H1 (cell line): ENCODE data around the gene MRPL52. TPM values are rescaled to one million over a fixed set of nuclear protein-coding genes. Genes with fewer than 3 reads are reported as not detected.
"Not testable (repeated sequence)": the region's sequence is repeated elsewhere in the genome, so short reads cannot be mapped to it uniquely, and the experiment has no call there.

Source experiments
- CTCF ChIA-PET: fragments of 300-600 bp; sonication (Branson Sonifier 250); formaldehyde crosslinking; loops from one replicate; lab custom pipeline; 2021; ENCODE audit not compliant: partially characterized antibody; lab: Charles Lee
- POLR2A ChIA-PET: fragments of 300-600 bp; sonication (Branson Sonifier 250); formaldehyde crosslinking; loops from one replicate; lab custom pipeline; 2021; ENCODE audit warnings: inconsistent platforms; ENCODE audit not compliant: partially characterized antibody; lab: Charles Lee
- DNase-seq, 2 experiments: peaks; one replicate each; pipeline versions ENCODE4 v3.0.0 to v3.0.0-alpha.2; 2010 to 2022; ENCODE audit warnings: low spot score in 2 of 2, low read depth in 1 of 2, mixed read lengths in 1 of 2
- FAIRE-seq: peaks from 2 replicates; lab custom pipeline; 2011; peaks lifted over from hg19 to GRCh38; lab: Jason Lieb, UNC
- H2AFZ ChIP-seq: 2 replicates; pipeline ENCODE4 v1.8.1; 2012; ENCODE audit warnings: low read length, inconsistent platforms
- H2AK5ac ChIP-seq: 2 replicates; pipeline ENCODE4 v1.6.1; 2013; ENCODE audit warnings: low read depth, low read length
- H2BK120ac ChIP-seq: replicated peaks from 2 replicates; pipeline ENCODE3; 2013; ENCODE audit warnings: low read depth, low read length, inconsistent platforms
- H2BK12ac ChIP-seq: 2 replicates; pipeline ENCODE4 v1.6.1; 2013; ENCODE audit warnings: low read depth, low read length
- H2BK15ac ChIP-seq: 2 replicates; pipeline ENCODE4 v1.6.1; 2013; ENCODE audit warnings: low read length
- H2BK20ac ChIP-seq: 2 replicates; pipeline ENCODE4 v1.6.1; 2013; ENCODE audit warnings: low read length
- H2BK5ac ChIP-seq: 2 replicates; pipeline ENCODE4 v1.6.1; 2013; ENCODE audit warnings: low read depth, low read length
- H3K14ac ChIP-seq: 2 replicates; pipeline ENCODE4 v1.6.1; 2013; ENCODE audit warnings: inconsistent platforms; ENCODE audit not compliant: insufficient read length
- H3K18ac ChIP-seq: 2 replicates; pipeline ENCODE4 v1.6.1; 2013; ENCODE audit warnings: low read length; ENCODE audit errors: extremely low read depth
- H3K23ac ChIP-seq: 2 replicates; pipeline ENCODE4 v1.6.1; 2013; ENCODE audit warnings: inconsistent platforms; ENCODE audit not compliant: insufficient read length
- H3K23me2 ChIP-seq: 2 replicates; pipeline ENCODE4 v1.6.1; 2013; ENCODE audit warnings: low read depth, low read length
- H3K27ac ChIP-seq: 2 replicates; pipeline ENCODE4 v1.6.1; 2011; ENCODE audit warnings: low read depth, low read length, inconsistent platforms
- H3K27me3 ChIP-seq, 4 experiments: replicated peaks in 1 of 4; 1 replicate in 1 of 4; 2 replicates in 3 of 4; pipeline versions ENCODE4 v1.6.1 to v1.8.1; 2011 to 2013; ENCODE audit warnings: low read length in 3 of 4, mild to moderate bottlenecking in 3 of 4, inconsistent platforms in 2 of 4, mixed read lengths in 2 of 4, moderate library complexity in 1 of 4; ENCODE audit not compliant: control insufficient read depth in 3 of 4, insufficient read depth in 3 of 4; ENCODE audit errors: extremely low read depth in 1 of 4
- H3K36me3 ChIP-seq, 4 experiments: 2 replicates each; pipeline versions ENCODE4 v1.6.1 to v1.8.1; 2011 to 2013; ENCODE audit warnings: mild to moderate bottlenecking in 4 of 4, low read length in 3 of 4, moderate library complexity in 2 of 4, control low read depth in 1 of 4, inconsistent platforms in 1 of 4; ENCODE audit not compliant: insufficient read depth in 4 of 4, control insufficient read depth in 2 of 4
- H3K4ac ChIP-seq: replicated peaks from 2 replicates; pipeline ENCODE3; 2013; ENCODE audit warnings: low read length, low read depth, mixed read lengths, inconsistent platforms; ENCODE audit not compliant: insufficient read length
- H3K4me1 ChIP-seq, 4 experiments: replicated peaks in 1 of 4; 1 replicate in 1 of 4; 2 replicates in 3 of 4; pipeline versions ENCODE4 v1.6.1 to v1.8.1; 2011 to 2013; ENCODE audit warnings: low read length in 3 of 4, inconsistent platforms in 2 of 4, mixed read lengths in 1 of 4; ENCODE audit not compliant: insufficient read depth in 4 of 4, control insufficient read depth in 3 of 4
- H3K4me2 ChIP-seq, 2 experiments: 2 replicates each; pipeline versions ENCODE4 v1.6.1 to v1.8.1; 2011 to 2013; ENCODE audit warnings: low read depth in 2 of 2, low read length in 2 of 2, control low read depth in 1 of 2, inconsistent platforms in 1 of 2, mild to moderate bottlenecking in 1 of 2; ENCODE audit not compliant: insufficient read depth in 1 of 2
- H3K4me3 ChIP-seq, 4 experiments: fragments of 200-600, 300-600 bp in 1 of 4; sonication (generic), shearing (Covaris generic), sonication (Bioruptor Twin) in 1 of 4; 2 replicates each; pipeline versions ENCODE4 v1.5.1 to v1.8.1; 2011 to 2016; ENCODE audit warnings: low read length in 4 of 4, low read depth in 3 of 4, control low read depth in 2 of 4, inconsistent platforms in 2 of 4, mild to moderate bottlenecking in 2 of 4, mixed read lengths in 1 of 4, moderate library complexity in 1 of 4; ENCODE audit not compliant: insufficient read depth in 2 of 4; ENCODE audit errors: extremely low read depth in 1 of 4
- H3K56ac ChIP-seq: replicated peaks from 2 replicates; pipeline ENCODE3; 2013; ENCODE audit warnings: low read depth, mild to moderate bottlenecking, mixed read lengths, low read length, inconsistent platforms; ENCODE audit not compliant: insufficient read length
- H3K79me1 ChIP-seq: 2 replicates; pipeline ENCODE4 v1.6.1; 2013; ENCODE audit warnings: low read depth, low read length, control low read depth
- H3K79me2 ChIP-seq, 2 experiments: 2 replicates each; pipeline versions ENCODE4 v1.6.1 to v1.8.1; 2012 to 2013; ENCODE audit warnings: low read length in 2 of 2, mild to moderate bottlenecking in 2 of 2, inconsistent platforms in 1 of 2; ENCODE audit not compliant: insufficient read depth in 2 of 2, control insufficient read depth in 1 of 2
- H3K9ac ChIP-seq, 4 experiments: replicated peaks in 1 of 4; 1 replicate in 1 of 4; 2 replicates in 3 of 4; pipeline versions ENCODE4 v1.6.1 to v1.8.1; 2011 to 2013; ENCODE audit warnings: low read depth in 3 of 4, low read length in 3 of 4, control low read depth in 2 of 4, mild to moderate bottlenecking in 2 of 4, moderate library complexity in 2 of 4, inconsistent platforms in 1 of 4; ENCODE audit errors: extremely low read depth in 1 of 4
- H3K9me3 ChIP-seq, 2 experiments: 2 replicates each; pipeline versions ENCODE4 v1.6.1 to v1.8.1; 2012 to 2013; ENCODE audit warnings: mild to moderate bottlenecking in 2 of 2, moderate library complexity in 2 of 2, control low read depth in 1 of 2, inconsistent platforms in 1 of 2, low read depth in 1 of 2, low read length in 1 of 2, mixed read lengths in 1 of 2; ENCODE audit not compliant: insufficient read depth in 2 of 2
- H4K20me1 ChIP-seq, 2 experiments: replicated peaks in 1 of 2; 2 replicates each; pipeline versions ENCODE3 to v1.8.1; 2011 to 2013; ENCODE audit warnings: inconsistent platforms in 2 of 2, low read length in 2 of 2, mild to moderate bottlenecking in 1 of 2; ENCODE audit not compliant: insufficient read depth in 2 of 2, control insufficient read depth in 1 of 2
- H4K5ac ChIP-seq: 2 replicates; pipeline ENCODE4 v1.6.1; 2013; ENCODE audit warnings: low read length, low read depth, mixed read lengths, inconsistent platforms; ENCODE audit not compliant: insufficient read length
- H4K8ac ChIP-seq: 2 replicates; pipeline ENCODE4 v1.8.0; 2013; ENCODE audit warnings: mild to moderate bottlenecking, moderate library complexity, low read length, inconsistent platforms; ENCODE audit not compliant: insufficient read depth; ENCODE audit errors: extremely low read depth
- H4K91ac ChIP-seq: replicated peaks from 2 replicates; pipeline ENCODE3; 2013; ENCODE audit warnings: low read length, mixed read lengths, inconsistent platforms; ENCODE audit not compliant: insufficient read length
- SRF ChIP-seq: IDR thresholded peaks from 2 replicates; pipeline ENCODE4 v1.6.1; 2011; ENCODE audit warnings: mild to moderate bottlenecking, low read depth, low read length, moderate library complexity
- WGBS, 2 experiments: shearing (Covaris generic) in 1 of 2; methylation state at CpG; one replicate each; pipeline versions ENCODE4 v1.1.6 to v1.1.7; 2013 to 2015; ENCODE audit warnings: low lambda C conversion rate in 2 of 2, mixed read lengths in 2 of 2, inconsistent platforms in 1 of 2, low coverage in 1 of 2, missing lambda C conversion rate in 1 of 2; ENCODE audit not compliant: insufficient replicate concordance in 2 of 2, insufficient coverage in 1 of 2, insufficient read length in 1 of 2; ENCODE audit errors: extremely low coverage in 1 of 2, missing lambda C conversion rate in 1 of 2; 5-methylcytosine and 5-hydroxymethylcytosine counted together
- polyA plus RNA-seq, 7 experiments: library from polyadenylated mRNA; depleted of rRNA in 3 of 7; stranded (reverse) in 5 of 7; unstranded in 2 of 7; fragments of >200 nt in 5 of 7; fragments of 200-250 nt in 2 of 7; gene quantifications; 1 replicate in 5 of 7; 2 replicates in 1 of 7; 4 replicates in 1 of 7; pipeline versions ENCODE4 v1.2.1 to v1.2.3, GENCODE V29; 2011 to 2013; ENCODE audit warnings: missing spikeins in 2 of 7, mixed read lengths in 2 of 7
- total RNA-seq: library from RNA; stranded (reverse); fragmentation: NEBNext Ultra II Directional; extraction: Animal tissue kit (Norgen Biotek cat#: 25700); gene quantifications from 2 replicates; pipeline ENCODE4 v1.2.1, GENCODE V29; 2021

Gene MRPL52
- total and polyA plus RNA-seq, 2 of the 8 experiments (the other 6 are each of a cell fraction or from before 2014, with no cell fraction given), result 70.5 to 176 TPM

DNA sequence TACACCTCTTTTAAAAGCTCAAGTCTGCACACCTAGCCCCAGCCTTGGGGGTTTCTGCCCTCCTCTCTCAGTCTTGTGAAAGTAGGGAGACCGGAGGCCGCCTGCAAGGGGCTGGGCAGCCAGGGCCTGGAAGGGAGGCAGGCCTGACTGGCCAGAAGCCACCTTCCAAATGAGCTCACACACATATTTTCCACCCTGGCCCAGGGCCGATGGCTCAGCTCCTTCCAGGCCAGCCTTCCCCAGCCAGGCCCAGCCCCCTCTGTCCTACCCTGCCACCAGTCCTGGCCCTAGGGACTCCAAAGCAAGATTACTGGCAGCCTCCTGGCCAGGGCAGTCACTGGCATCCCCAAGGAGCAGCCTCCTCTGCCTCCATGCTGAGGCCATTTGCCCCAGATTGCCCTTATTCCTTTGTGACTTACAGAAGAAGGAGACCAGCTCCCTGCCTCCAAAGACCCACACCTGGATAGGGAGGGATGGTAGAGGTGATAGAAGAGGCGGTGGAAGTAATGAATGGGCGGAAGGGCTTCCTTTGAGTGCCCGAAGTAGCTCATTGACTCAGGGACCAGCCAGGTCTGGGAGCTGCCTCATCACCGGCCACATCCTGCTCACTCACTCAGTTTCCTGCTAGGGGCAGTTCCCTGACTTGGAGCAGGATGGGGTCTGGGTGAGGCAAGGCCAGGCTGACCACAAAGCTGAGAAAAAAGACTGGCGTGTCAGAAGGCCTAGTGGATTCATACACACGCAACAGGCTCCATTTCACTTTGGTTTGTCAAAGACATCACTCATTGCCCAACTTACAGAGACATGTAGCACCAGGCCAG is 21.5 kb downstream of the MRPL52 start (continued):
- no peak for TF ChIP-seq SRF

DNA sequence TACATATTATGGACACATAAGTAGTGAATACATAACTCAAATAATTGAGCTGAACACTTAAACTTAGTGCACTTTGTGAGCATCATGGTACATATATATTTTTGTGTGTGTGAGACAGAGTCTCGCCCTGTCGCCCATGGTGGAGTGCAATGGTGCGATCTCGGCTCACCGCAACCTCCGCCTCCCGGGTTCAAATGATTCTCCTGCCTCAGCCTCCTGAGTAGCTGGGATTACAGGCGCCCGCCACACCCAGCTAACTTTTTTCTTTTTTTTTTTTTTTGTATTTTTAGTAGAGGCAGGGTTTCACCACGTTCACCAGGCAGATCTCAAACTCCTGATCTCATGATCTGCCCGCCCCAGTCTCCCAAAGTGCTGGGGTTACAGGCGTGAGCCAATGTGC is 22.5 kb downstream of the MRPL52 start:
- H2BK20ac ChIP-seq, H4K20me1 ChIP-seq, H2AFZ ChIP-seq, H3K4ac ChIP-seq, H2BK120ac ChIP-seq, H2BK12ac ChIP-seq, H2BK5ac ChIP-seq, H3K23me2 ChIP-seq, DNase-seq, H3K36me3 ChIP-seq, H4K91ac ChIP-seq, H3K27me3 ChIP-seq, H3K56ac ChIP-seq, H3K9ac ChIP-seq, H3K4me3 ChIP-seq, H3K4me2 ChIP-seq, H3K27ac ChIP-seq, H3K79me1 ChIP-seq, H3K23ac ChIP-seq, FAIRE-seq, H4K8ac ChIP-seq, H2BK15ac ChIP-seq, H3K79me2 ChIP-seq, H3K18ac ChIP-seq, H3K9me3 ChIP-seq, H2AK5ac ChIP-seq, H3K14ac ChIP-seq, H4K5ac ChIP-seq: not testable (repeated sequence)
- 80% methylated on average over 10 of the region's 12 CpGs; no CpG with 5 or more reads in 1 of the 2 experiments for WGBS, 2 experiments
- H3K4me1 ChIP-seq, result peaks cover 4 to 22% (median 11%) of the 10 kb centered on the region in 4 experiments
- ChIA-PET CTCF (interaction anchor here (0.6 to 56.0 kb wide), 30 partner anchors 12 to 463 kb away, joined by 3 to 1562 read pairs (median 6); partner anchors contain the start of genes AJUBA, LRP10, MMP14 and MRPL52), POLR2A (interaction anchor here (10.0 to 13.9 kb wide), 2 partner anchors 18 to 30 kb away, joined by 85 to 203 read pairs; partner anchors contain the start of genes MMP14 and MRPL52)
